ENCODE data around the gene SUMF1. TPM values are rescaled to one million over a fixed set of nuclear protein-coding genes. Genes with fewer than 3 reads are reported as not detected.

The SUMF1 gene
- total RNA-seq, 2 donors from 2014 or later = 30.7 to 32.7 TPM

DNA sequence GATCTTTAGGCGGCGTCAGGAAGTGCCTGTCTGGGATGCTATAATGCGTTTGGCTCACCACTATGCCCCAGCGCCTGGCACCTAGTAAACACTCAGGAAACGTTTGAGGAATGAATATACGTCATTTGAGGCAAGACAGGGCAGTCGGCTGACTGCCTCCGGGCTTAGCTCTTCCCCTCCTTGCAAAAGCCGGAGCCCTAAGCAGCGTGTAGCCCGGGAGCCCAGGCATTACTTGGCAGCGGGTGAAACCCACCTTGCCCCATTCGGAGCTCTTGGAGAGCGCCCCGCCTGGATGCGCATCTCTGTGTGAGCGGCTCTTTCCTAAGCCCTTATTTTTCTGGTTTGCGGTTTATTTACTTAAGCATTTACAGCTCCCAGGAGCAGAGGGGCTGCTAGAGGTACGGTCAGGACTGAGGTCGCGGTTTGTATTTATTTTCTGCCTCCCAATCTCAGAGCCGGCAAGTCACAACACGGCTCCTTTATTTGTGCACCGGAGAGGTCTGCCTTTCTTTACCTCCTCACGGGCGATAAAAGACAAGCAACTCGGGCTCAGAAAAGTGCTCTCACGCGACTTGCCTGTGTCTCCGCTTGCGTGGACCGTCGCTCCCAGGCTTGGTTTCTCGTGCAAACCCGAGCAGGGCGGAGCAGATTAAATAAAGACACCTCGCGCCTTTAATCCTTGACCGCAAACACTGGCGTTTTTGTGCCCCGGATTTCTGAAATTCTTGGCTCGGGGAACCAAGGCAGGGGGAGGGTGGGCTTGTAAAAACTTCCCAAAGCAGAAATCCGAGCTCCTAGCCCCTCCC lies 25.3 kb upstream of the SUMF1 start:
- no peaks in the 10 kb centered on the region for H3K36me3 ChIP-seq (replicated peaks in 1 of 2; ENCODE audit: insufficient read depth in 1 of 2, low read depth in 2 of 2)

DNA sequence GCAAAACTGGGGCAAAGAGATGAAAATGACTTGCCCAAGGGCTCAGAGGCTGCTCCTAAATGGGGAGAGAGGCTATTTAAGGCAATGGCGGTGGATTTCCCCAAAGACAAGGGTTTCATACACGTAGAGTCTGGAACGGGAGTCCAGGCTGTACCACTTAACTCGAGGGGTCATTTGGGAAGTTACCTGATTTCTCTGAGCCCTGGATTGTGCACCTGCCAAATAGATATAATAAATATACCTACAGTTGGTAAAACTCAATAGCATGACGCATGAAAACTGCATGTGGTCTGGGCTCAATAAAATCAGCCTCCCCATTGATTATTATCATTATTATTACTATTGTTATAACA lies 24.8 kb upstream of the SUMF1 start:
- intact Hi-C loops (cut with DNase I) = no loop called here
- no peaks in the 10 kb centered on the region for H3K9me3 ChIP-seq
- H3K27ac ChIP-seq = peak overlapping the region in 3 of 4 donors; percentile 80 to 89 (median 84)
- no peaks in the 10 kb centered on the region for H3K27me3 ChIP-seq
- TF ChIP-seq, protein P1, sequence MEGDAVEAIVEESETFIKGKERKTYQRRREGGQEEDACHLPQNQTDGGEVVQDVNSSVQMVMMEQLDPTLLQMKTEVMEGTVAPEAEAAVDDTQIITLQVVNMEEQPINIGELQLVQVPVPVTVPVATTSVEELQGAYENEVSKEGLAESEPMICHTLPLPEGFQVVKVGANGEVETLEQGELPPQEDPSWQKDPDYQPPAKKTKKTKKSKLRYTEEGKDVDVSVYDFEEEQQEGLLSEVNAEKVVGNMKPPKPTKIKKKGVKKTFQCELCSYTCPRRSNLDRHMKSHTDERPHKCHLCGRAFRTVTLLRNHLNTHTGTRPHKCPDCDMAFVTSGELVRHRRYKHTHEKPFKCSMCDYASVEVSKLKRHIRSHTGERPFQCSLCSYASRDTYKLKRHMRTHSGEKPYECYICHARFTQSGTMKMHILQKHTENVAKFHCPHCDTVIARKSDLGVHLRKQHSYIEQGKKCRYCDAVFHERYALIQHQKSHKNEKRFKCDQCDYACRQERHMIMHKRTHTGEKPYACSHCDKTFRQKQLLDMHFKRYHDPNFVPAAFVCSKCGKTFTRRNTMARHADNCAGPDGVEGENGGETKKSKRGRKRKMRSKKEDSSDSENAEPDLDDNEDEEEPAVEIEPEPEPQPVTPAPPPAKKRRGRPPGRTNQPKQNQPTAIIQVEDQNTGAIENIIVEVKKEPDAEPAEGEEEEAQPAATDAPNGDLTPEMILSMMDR (IDR thresholded peaks at IDR 0.05) = no peak
- no peak for TF ChIP-seq POLR2A (IDR thresholded peaks at IDR 0.05)
- H3K4me1 ChIP-seq = peaks cover 24% of the 10 kb centered on the region
- no peak for DNase-seq
- H3K4me3 ChIP-seq = no peak overlapping the region
- no peak for ATAC-seq
- WGBS, 2 donors = 12 to 16% methylated on average over 5 of the region's 5 CpGs
- no peaks in the 10 kb centered on the region for H3K36me3 ChIP-seq (replicated peaks in 1 of 2; ENCODE audit: insufficient read depth in 1 of 2, low read depth in 2 of 2)

More for the DNA sequence above, 25.3 kb upstream of the SUMF1 start:
- intact Hi-C loops (cut with DNase I) = no loop called here
- H3K9me3 ChIP-seq = no peaks in the 10 kb centered on the region
- 0% methylated on average over 33 to 43 of the region's 43 CpGs for WGBS, 2 donors
- H3K27me3 ChIP-seq = no peaks in the 10 kb centered on the region
- peak in 2 of 3 donors; percentile 2 to 33 for TF ChIP-seq POLR2A (IDR thresholded peaks at IDR 0.05)
- TF ChIP-seq, protein P1 (IDR thresholded peaks at IDR 0.05) = no peak
- DNase-seq (peak; percentile 38 to 60 (median 53)), ATAC-seq (peak; percentile 41)
- H3K4me3 ChIP-seq = peak overlapping the region; percentile 61 to 66
- H3K27ac ChIP-seq = peak overlapping the region; percentile 57 to 89 (median 82)
- H3K4me1 ChIP-seq = peaks cover 24% of the 10 kb centered on the region

- H3K27me3 ChIP-seq = no peaks in the 10 kb centered on the region
- intact Hi-C loops (cut with DNase I) = no loop called here
Measured at GRCh38 chr3:4478261-4478660, 11.2 kb upstream of the SUMF1 start.

GRCh38 chr3:4476496-4476895 lies 9.4 kb upstream of the SUMF1 start:
- Histone ChIP-seq H3K27me3 (no peaks in the 10 kb centered on the region), H3K4me1 (peaks cover 23% of the 10 kb centered on the region), H3K27ac (no peak overlapping the region), H3K9me3 (no peaks in the 10 kb centered on the region), H3K4me3 (no peak overlapping the region), H3K36me3 (replicated peaks in 1 of 2; ENCODE audit: insufficient read depth in 1 of 2, low read depth in 2 of 2) (no peaks in the 10 kb centered on the region)
- DNase-seq = no peak
- TF ChIP-seq, protein P1 (IDR thresholded peaks at IDR 0.05) = no peak
- no peak for TF ChIP-seq POLR2A (IDR thresholded peaks at IDR 0.05)
- no peak for ATAC-seq
- intact Hi-C loops (cut with DNase I) = no loop called here
- 30 to 40% methylated on average over 1 of the region's 1 CpG for WGBS, 2 donors

More at GRCh38 chr3:4478261-4478660, 11.2 kb upstream of the SUMF1 start:
- H3K27ac ChIP-seq = no peak overlapping the region
- H3K9me3 ChIP-seq = no peaks in the 10 kb centered on the region
- no peak overlapping the region for H3K4me3 ChIP-seq
- WGBS, 2 donors = 70% methylated on average over 3 of the region's 3 CpGs
- ATAC-seq (no peak), DNase-seq (no peak)
- H3K4me1 ChIP-seq = peaks cover 10% of the 10 kb centered on the region
- TF ChIP-seq, protein P1 (IDR thresholded peaks at IDR 0.05) = no peak
- H3K36me3 ChIP-seq (replicated peaks in 1 of 2; ENCODE audit: insufficient read depth in 1 of 2, low read depth in 2 of 2) = no peaks in the 10 kb centered on the region

DNA sequence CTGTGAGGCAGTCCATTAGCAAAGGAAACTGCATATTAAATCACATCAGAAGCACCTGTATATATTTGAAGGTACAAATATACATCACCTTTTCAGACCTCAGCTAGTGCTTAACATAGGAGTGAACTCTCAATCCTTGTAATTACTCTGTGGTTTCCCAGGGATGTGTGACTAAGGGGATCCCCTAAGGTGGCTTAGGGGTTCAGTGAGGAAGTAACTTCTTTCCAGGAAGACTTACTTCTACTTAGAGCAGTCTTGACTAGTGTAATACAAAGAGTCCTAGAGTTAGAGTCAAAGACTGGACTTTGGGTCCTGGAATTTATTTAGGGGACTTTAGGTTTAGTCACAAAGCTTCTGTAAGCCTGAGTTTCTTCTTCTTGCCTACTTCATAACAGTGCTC lies 8.7 kb upstream of the SUMF1 start:
- no peak for TF ChIP-seq POLR2A (IDR thresholded peaks at IDR 0.05)
- TF ChIP-seq, protein P1 (IDR thresholded peaks at IDR 0.05) = no peak
- no peak for ATAC-seq
- H3K4me3 ChIP-seq = no peak overlapping the region
- intact Hi-C loops (cut with DNase I) = no loop called here
- peaks cover 29% of the 10 kb centered on the region for H3K4me1 ChIP-seq
- no peak overlapping the region for H3K27ac ChIP-seq
- no peaks in the 10 kb centered on the region for H3K36me3 ChIP-seq (replicated peaks in 1 of 2; ENCODE audit: insufficient read depth in 1 of 2, low read depth in 2 of 2)
- no peaks in the 10 kb centered on the region for H3K27me3 ChIP-seq
- DNase-seq = no peak
- no peaks in the 10 kb centered on the region for H3K9me3 ChIP-seq
